Esophagus muscularis mucosa (tissue), 4 donors: Measurements from ENCODE around the gene MAP3K15.

Source experiments
- CTCF ChIP-seq, 3 experiments: fragments of 200-600 bp in 2 of 3; fragments of 450-650 bp in 1 of 3; sonication (generic) in 2 of 3; IDR thresholded peaks; one replicate each; pipeline ENCODE4 v1.5.1; 2017 to 2019; ENCODE audit warnings: antibody characterized with exemption in 3 of 3, mild to moderate bottlenecking in 2 of 3, moderate library complexity in 1 of 3
- EP300 ChIP-seq: sonication (generic); formaldehyde crosslinking; IDR thresholded peaks from one replicate; pipeline ENCODE4 v1.6.1; 2017; ENCODE audit warnings: antibody characterized with exemption
- POLR2A ChIP-seq: fragments of 450-650 bp; IDR thresholded peaks from one replicate; pipeline ENCODE4 v1.6.1; 2017; ENCODE audit warnings: antibody characterized with exemption, moderate library complexity, mild to moderate bottlenecking, low read depth
- POLR2AphosphoS5 ChIP-seq, 2 donors: sonication (generic); formaldehyde crosslinking; IDR thresholded peaks; one replicate each; pipeline ENCODE4 v1.6.1; 2017; ENCODE audit warnings: antibody characterized with exemption in 2 of 2

GRCh38 chrX:19548934-19549333 is 33.6 kb upstream of the MAP3K15 start:
- TF ChIP-seq CTCF (IDR thresholded peaks at IDR 0.05): no peak
- TF ChIP-seq POLR2AphosphoS5 (IDR thresholded peaks at IDR 0.05): no peak
- TF ChIP-seq POLR2A: no peak
- no peak for TF ChIP-seq EP300
